T follicular helper cell (primary cell): Measurements from ENCODE around the gene QSOX2.

Source experiments
- DNase-seq: peaks from one replicate; pipeline ENCODE4 v3.0.0-alpha.2; 2020; ENCODE audit warnings: low read depth

Gene QSOX2

GRCh38 chr9:136172412-136173079 is 73.1 kb downstream of the QSOX2 start:
- no peak for DNase-seq

- no peak for DNase-seq
Observed at GRCh38 chr9:136171801-136172411, 73.7 kb downstream of the QSOX2 start.

- no peak for DNase-seq
Observed at GRCh38 chr9:136171009-136171800, 74.4 kb downstream of the QSOX2 start.

GRCh38 chr9:136170006-136170901 is 75.4 kb downstream of the QSOX2 start:
- peak; percentile 38 for DNase-seq

GRCh38 chr9:136169495-136169894 is 76.1 kb downstream of the QSOX2 start:
- no peak for DNase-seq

- no peak for DNase-seq
Observed at GRCh38 chr9:136163248-136163850, 82.3 kb downstream of the QSOX2 start.

GRCh38 chr9:136160995-136161610 is 84.5 kb downstream of the QSOX2 start:
- no peak for DNase-seq

- no peak for DNase-seq
Observed at GRCh38 chr9:136160381-136160841, 85.2 kb downstream of the QSOX2 start.

- no peak for DNase-seq
Observed at GRCh38 chr9:136159851-136160250, 85.8 kb downstream of the QSOX2 start.

GRCh38 chr9:136157477-136158265 is 87.9 kb downstream of the QSOX2 start:
- DNase-seq = no peak
